Occipital lobe (tissue), 2 donors: ENCODE results near the gene APBA1. TPM values are rescaled to one million over a fixed set of nuclear protein-coding genes. Genes with fewer than 3 reads are reported as not detected.
"Not testable (repeated sequence)": the region's sequence is repeated elsewhere in the genome, so short reads cannot be mapped to it uniquely, and the experiment has no call there.

ENCODE experiments used
- DNase-seq: peaks from one replicate; lab custom pipeline; 2025; lab: John Stamatoyannopoulos, UW
- total RNA-seq: library from RNA; depleted of rRNA; stranded (reverse); fragments of >200 nt; gene quantifications from one replicate; pipeline ENCODE4 v1.2.3, GENCODE V29; 2014

Gene APBA1
- total RNA-seq, 1 donor from 2014 or later, result 29.0 TPM

GRCh38 chr9:69605406-69605805 is 66.8 kb downstream of the APBA1 start:
- DNase-seq, result no peak

GRCh38 chr9:69604568-69605219 is 67.5 kb downstream of the APBA1 start:
- DNase-seq, result no peak

- no peak for DNase-seq
Measured at GRCh38 chr9:69603656-69604055, 68.5 kb downstream of the APBA1 start.

GRCh38 chr9:69602773-69603172 is 69.4 kb downstream of the APBA1 start:
- no peak for DNase-seq

- DNase-seq, result no peak
Measured at GRCh38 chr9:69601698-69602097, 70.5 kb downstream of the APBA1 start.

- no peak for DNase-seq
Measured at GRCh38 chr9:69600314-69601047, 71.7 kb downstream of the APBA1 start.

GRCh38 chr9:69599232-69599971 is 72.8 kb downstream of the APBA1 start:
- no peak for DNase-seq

GRCh38 chr9:69596906-69597305 is 75.3 kb downstream of the APBA1 start:
- DNase-seq, result not testable (repeated sequence)

- no peak for DNase-seq
Measured at GRCh38 chr9:69594180-69594579, 78.0 kb downstream of the APBA1 start.

- no peak for DNase-seq
Measured at GRCh38 chr9:69593756-69594155, 78.4 kb downstream of the APBA1 start.

GRCh38 chr9:69593301-69593700 is 78.9 kb downstream of the APBA1 start:
- no peak for DNase-seq

GRCh38 chr9:69590266-69590665 is 81.9 kb downstream of the APBA1 start:
- DNase-seq, result no peak

GRCh38 chr9:69589156-69589555 is 83.0 kb downstream of the APBA1 start:
- DNase-seq, result no peak

- DNase-seq, result no peak
Measured at GRCh38 chr9:69585571-69585970, 86.6 kb downstream of the APBA1 start.

GRCh38 chr9:69584759-69585158 is 87.4 kb downstream of the APBA1 start:
- no peak for DNase-seq

- DNase-seq, result no peak
Measured at GRCh38 chr9:69583645-69584234, 88.4 kb downstream of the APBA1 start.

GRCh38 chr9:69582544-69583297 is 89.5 kb downstream of the APBA1 start:
- DNase-seq, result no peak

- DNase-seq, result no peak
Measured at GRCh38 chr9:69582018-69582417, 90.2 kb downstream of the APBA1 start.

- no peak for DNase-seq
Measured at GRCh38 chr9:69580582-69581214, 91.5 kb downstream of the APBA1 start.

GRCh38 chr9:69579760-69580581 is 92.2 kb downstream of the APBA1 start:
- DNase-seq, result no peak
